ENCODE measurements around the gene DNAJB6. TPM values are rescaled to one million over a fixed set of nuclear protein-coding genes. Genes with fewer than 3 reads are reported as not detected.

The DNAJB6 gene
- total RNA-seq, 3 donors from 2014 or later, result 73.8 to 136 (median 101) TPM

- DNase-seq (ENCODE audit: low spot score in 2 of 2), result no peak
- TF ChIP-seq CTCF (IDR thresholded peaks at IDR 0.05) (no peak), POLR2AphosphoS5 (IDR thresholded peaks at IDR 0.05) (no peak), POLR2A (IDR thresholded peaks at IDR 0.05) (no peak)
- Histone ChIP-seq H3K27ac (no peak overlapping the region), H3K9me3 (no peaks in the 10 kb centered on the region), H3K4me1 (no peaks in the 10 kb centered on the region), H3K27me3 (no peaks in the 10 kb centered on the region), H3K4me3 (no peak overlapping the region), H3K36me3 (no peaks in the 10 kb centered on the region)
- intact Hi-C loops (cut with DNase I; ENCODE audit: low total_unique reads), result no loop called here
These were observed 77.3 kb downstream of the DNAJB6 start for GRCh38 chr7:157413881-157414701.

- Histone ChIP-seq H3K27ac (no peak overlapping the region), H3K27me3 (no peaks in the 10 kb centered on the region), H3K9me3 (no peaks in the 10 kb centered on the region), H3K36me3 (no peaks in the 10 kb centered on the region), H3K4me1 (no peaks in the 10 kb centered on the region), H3K4me3 (no peak overlapping the region)
- intact Hi-C loops (cut with DNase I; ENCODE audit: low total_unique reads), result no loop called here
- no peak for TF ChIP-seq POLR2AphosphoS5 (IDR thresholded peaks at IDR 0.05)
- no peak for TF ChIP-seq CTCF (IDR thresholded peaks at IDR 0.05)
- TF ChIP-seq POLR2A (IDR thresholded peaks at IDR 0.05), result no peak
- DNase-seq (ENCODE audit: low spot score in 2 of 2), result no peak
These were observed 77.9 kb downstream of the DNAJB6 start for GRCh38 chr7:157414702-157415096.

DNA sequence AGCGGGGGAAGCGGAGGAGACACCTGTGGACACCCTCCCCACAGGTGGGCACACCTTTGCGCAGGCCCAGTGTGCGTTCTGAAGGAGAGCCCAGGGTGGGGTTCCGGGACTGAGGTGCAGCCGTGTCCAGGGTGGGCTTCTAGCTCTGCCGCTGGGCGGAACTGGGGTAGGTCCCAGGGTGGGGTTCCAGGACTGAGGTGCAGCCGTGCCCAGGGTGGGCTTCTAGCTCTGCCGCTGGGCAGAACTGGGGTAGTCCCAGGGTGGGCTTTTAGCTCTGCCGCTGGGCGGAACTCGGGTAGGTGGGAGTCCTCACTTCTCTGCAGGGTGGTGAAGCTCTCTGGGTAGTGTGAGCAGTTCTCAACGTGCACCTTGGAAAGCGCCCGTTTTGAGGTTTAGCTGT lies 78.7 kb downstream of the DNAJB6 start:
- Histone ChIP-seq H3K27ac (no peak overlapping the region), H3K4me1 (no peaks in the 10 kb centered on the region), H3K4me3 (no peak overlapping the region), H3K36me3 (no peaks in the 10 kb centered on the region), H3K27me3 (no peaks in the 10 kb centered on the region), H3K9me3 (no peaks in the 10 kb centered on the region)
- intact Hi-C loops (cut with DNase I; ENCODE audit: low total_unique reads), result no loop called here
- DNase-seq (ENCODE audit: low spot score in 2 of 2), result no peak
- no peak for TF ChIP-seq POLR2A (IDR thresholded peaks at IDR 0.05)
- no peak for TF ChIP-seq CTCF (IDR thresholded peaks at IDR 0.05)
- no peak for TF ChIP-seq POLR2AphosphoS5 (IDR thresholded peaks at IDR 0.05)

GRCh38 chr7:157416011-157416410 lies 79.2 kb downstream of the DNAJB6 start:
- DNase-seq (ENCODE audit: low spot score in 2 of 2), result no peak
- intact Hi-C loops (cut with DNase I; ENCODE audit: low total_unique reads), result no loop called here
- Histone ChIP-seq H3K4me1 (no peaks in the 10 kb centered on the region), H3K27ac (no peak overlapping the region), H3K4me3 (no peak overlapping the region), H3K9me3 (no peaks in the 10 kb centered on the region), H3K27me3 (no peaks in the 10 kb centered on the region), H3K36me3 (no peaks in the 10 kb centered on the region)
- TF ChIP-seq POLR2AphosphoS5 (IDR thresholded peaks at IDR 0.05) (no peak), POLR2A (IDR thresholded peaks at IDR 0.05) (no peak), CTCF (IDR thresholded peaks at IDR 0.05) (no peak)

DNA sequence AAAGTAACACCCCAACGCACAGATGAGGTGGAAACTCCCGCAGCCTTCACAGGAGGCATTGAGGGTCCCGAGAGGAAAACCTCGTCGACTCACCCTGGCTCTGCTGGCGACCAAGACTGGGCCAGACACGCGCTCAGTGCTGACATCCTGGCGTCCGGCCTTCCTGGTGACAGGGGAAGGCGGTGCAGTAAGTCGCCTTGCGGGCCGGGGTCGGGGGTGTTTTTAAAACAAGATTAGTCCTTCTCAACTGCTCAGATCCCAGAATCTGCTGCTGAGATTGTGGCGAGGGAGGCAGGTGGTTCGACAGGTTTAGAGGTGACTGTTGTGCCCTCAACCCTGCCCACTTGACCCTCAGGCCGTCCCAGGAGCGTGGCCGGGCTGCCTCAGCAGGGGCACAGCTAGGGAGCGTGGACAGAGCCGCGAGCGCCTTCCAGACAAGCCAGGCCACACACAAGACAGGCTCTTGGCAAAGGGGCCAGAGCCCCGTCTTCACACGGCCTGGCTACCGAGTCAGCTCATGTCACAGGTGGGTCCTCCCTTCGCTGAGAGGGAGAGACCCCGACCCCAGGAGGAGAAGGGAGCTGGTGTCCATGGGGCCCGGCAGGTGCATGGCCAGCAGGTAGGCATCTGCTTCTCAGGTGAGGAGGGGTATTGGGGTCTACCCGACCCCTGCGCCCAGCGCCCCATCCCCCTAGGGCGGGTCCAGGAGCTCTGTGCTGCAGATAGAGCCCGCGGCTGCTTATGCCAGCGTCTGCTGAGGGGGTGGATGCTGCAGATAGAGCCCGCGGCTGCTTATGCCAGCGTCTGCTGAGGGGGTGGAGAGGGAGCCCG lies 81.6 kb downstream of the DNAJB6 start:
- H3K36me3 ChIP-seq, result no peaks in the 10 kb centered on the region
- no peaks in the 10 kb centered on the region for H3K27me3 ChIP-seq
- H3K4me3 ChIP-seq, result no peak overlapping the region
- intact Hi-C loops (cut with DNase I; ENCODE audit: low total_unique reads), result no loop called here
- no peak for TF ChIP-seq CTCF (IDR thresholded peaks at IDR 0.05)
- no peak for TF ChIP-seq POLR2A (IDR thresholded peaks at IDR 0.05)
- TF ChIP-seq POLR2AphosphoS5 (IDR thresholded peaks at IDR 0.05), result no peak
- no peak overlapping the region for H3K27ac ChIP-seq
- no peaks in the 10 kb centered on the region for H3K4me1 ChIP-seq
- DNase-seq (ENCODE audit: low spot score in 2 of 2), result no peak
- H3K9me3 ChIP-seq, result no peaks in the 10 kb centered on the region
